OCI-LY3 (cell line): ENCODE data around the gene SASH1.

Experiments used
- EZH2phosphoT487 ChIP-seq: fragments of 200-600 bp; shearing (Covaris generic); IDR thresholded peaks from 2 replicates; pipeline ENCODE4 v1.6.1; 2018; ENCODE audit warnings: antibody characterized with exemption, mixed run types, low read depth
- TF ChIP-seq, protein P1 (sequence below): fragments of 200-600, 300-600 bp; sonication (generic); IDR thresholded peaks from 2 replicates; pipeline ENCODE4 v1.5.1; 2014; ENCODE audit warnings: antibody characterized with exemption, low read length, low read depth

DNA sequence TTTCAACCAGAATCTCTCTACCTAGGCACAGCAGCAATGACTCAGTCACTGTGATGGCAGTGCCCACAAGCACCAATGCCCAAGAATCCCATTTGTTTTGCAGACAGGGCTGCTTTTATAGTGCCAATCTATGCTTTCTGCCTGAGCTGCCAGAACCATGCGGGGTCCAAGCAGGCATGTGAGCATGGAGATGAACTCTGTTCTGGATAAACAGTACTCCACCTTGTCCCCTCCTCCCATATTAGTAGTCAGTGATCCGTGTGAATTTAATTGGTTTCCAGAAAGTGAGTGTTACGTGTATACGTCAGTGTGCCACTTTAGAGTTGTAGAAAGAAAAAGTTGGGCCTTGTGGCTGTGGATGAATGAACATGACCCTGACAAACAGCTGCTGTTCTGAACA is 79.4 kb downstream of the SASH1 start:
- TF ChIP-seq, protein P1, sequence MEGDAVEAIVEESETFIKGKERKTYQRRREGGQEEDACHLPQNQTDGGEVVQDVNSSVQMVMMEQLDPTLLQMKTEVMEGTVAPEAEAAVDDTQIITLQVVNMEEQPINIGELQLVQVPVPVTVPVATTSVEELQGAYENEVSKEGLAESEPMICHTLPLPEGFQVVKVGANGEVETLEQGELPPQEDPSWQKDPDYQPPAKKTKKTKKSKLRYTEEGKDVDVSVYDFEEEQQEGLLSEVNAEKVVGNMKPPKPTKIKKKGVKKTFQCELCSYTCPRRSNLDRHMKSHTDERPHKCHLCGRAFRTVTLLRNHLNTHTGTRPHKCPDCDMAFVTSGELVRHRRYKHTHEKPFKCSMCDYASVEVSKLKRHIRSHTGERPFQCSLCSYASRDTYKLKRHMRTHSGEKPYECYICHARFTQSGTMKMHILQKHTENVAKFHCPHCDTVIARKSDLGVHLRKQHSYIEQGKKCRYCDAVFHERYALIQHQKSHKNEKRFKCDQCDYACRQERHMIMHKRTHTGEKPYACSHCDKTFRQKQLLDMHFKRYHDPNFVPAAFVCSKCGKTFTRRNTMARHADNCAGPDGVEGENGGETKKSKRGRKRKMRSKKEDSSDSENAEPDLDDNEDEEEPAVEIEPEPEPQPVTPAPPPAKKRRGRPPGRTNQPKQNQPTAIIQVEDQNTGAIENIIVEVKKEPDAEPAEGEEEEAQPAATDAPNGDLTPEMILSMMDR, result no peak
- no peak for TF ChIP-seq EZH2phosphoT487
